ENCODE results near the gene GRID2IP. TPM values are rescaled to one million over a fixed set of nuclear protein-coding genes. Genes with fewer than 3 reads are reported as not detected.
"Not testable (repeated sequence)": the region's sequence is repeated elsewhere in the genome, so short reads cannot be mapped to it uniquely, and the experiment has no call there.

Gene GRID2IP
- total RNA-seq, 1 donor from 2014 or later, result 0.13 TPM

DNA sequence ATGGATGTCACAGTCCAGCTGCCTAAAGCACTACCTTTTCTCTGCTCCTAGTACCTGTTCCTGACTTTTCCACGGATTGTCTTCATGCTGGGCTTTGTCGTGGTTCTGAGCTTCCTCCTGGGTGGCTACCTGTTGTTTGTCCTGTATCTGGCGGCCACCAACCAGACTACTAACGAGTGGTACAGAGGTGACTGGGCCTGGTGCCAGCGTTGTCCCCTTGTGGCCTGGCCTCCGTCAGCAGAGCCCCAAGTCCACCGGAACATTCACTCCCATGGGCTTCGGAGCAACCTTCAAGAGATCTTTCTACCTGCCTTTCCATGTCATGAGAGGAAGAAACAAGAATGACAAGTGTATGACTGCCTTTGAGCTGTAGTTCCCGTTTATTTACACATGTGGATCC is 37.3 kb upstream of the GRID2IP start:
- Histone ChIP-seq H3K36me3 (ENCODE audit: control insufficient read depth, insufficient read depth, low read length) (peaks cover 1% of the 10 kb centered on the region), H3K27me3 (ENCODE audit: control insufficient read depth, insufficient read depth, low read length) (no peaks in the 10 kb centered on the region), H3K4me3 (ENCODE audit: low read depth, low read length) (no peak overlapping the region)
- TF ChIP-seq, protein P1, sequence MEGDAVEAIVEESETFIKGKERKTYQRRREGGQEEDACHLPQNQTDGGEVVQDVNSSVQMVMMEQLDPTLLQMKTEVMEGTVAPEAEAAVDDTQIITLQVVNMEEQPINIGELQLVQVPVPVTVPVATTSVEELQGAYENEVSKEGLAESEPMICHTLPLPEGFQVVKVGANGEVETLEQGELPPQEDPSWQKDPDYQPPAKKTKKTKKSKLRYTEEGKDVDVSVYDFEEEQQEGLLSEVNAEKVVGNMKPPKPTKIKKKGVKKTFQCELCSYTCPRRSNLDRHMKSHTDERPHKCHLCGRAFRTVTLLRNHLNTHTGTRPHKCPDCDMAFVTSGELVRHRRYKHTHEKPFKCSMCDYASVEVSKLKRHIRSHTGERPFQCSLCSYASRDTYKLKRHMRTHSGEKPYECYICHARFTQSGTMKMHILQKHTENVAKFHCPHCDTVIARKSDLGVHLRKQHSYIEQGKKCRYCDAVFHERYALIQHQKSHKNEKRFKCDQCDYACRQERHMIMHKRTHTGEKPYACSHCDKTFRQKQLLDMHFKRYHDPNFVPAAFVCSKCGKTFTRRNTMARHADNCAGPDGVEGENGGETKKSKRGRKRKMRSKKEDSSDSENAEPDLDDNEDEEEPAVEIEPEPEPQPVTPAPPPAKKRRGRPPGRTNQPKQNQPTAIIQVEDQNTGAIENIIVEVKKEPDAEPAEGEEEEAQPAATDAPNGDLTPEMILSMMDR (IDR thresholded peaks at IDR 0.05; ENCODE audit: insufficient read depth, low read length, poor library complexity, severe bottlenecking), result no peak
- no peak for DNase-seq (ENCODE audit: low read depth)

DNA sequence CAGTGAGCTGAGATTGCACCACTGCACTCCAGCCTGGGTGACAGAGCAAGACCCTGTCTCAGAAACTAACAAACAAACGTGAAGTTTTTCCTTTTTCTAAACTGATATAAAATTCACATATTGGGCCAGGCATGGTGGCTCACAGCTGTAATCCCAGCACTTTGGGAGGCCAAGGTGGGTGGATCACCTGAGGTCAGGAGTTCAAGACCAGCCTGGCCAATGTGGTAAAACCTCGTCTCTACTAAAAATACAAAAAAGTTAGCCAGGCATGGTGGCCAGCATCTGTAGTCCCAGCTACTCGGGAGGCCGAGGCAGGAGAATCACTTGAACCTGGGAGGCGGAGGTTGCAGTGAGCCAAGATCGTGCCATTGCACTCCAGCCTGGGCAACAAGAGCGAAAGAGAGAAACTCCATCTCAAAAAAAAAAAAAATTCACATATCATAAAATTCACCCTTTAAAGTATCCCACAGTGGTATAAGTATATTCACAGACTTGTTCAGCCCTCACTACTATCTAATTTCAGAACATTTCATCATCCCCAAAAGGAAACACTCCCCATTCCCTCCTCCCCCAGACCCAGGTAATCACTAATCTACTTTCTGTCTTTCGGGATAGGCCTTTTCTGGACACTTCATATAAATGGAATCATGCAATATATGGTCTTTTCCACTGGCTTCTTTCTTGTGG is 34.6 kb upstream of the GRID2IP start:
- DNase-seq (ENCODE audit: low read depth); H3K27me3 ChIP-seq (ENCODE audit: control insufficient read depth, insufficient read depth, low read length); H3K4me3 ChIP-seq (ENCODE audit: low read depth, low read length); H3K36me3 ChIP-seq (ENCODE audit: control insufficient read depth, insufficient read depth, low read length): not testable (repeated sequence)

DNA sequence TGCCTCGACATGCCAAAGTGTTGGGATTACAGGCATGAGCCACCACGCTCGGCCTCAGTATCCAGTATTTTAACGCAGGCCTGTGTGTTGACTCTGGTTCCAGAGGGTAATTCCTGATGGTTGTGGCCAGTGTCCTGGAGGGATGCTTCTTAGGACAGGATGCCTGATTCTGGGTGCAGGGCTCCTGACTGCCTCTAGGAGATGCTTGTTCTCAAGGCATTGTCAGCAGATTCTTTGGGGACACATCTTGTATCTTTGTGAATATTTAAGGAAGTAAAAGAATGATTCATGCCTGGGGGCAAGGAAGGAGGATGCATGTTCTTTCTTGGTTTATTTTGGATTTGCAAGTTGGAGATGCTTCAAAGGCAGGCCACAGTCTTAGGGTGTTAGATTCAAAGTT is 28.2 kb upstream of the GRID2IP start:
- H3K4me3 ChIP-seq (ENCODE audit: low read depth, low read length), result no peak overlapping the region
- DNase-seq (ENCODE audit: low read depth), result no peak
- peaks cover 2% of the 10 kb centered on the region for H3K36me3 ChIP-seq (ENCODE audit: control insufficient read depth, insufficient read depth, low read length)
- TF ChIP-seq, protein P1 (IDR thresholded peaks at IDR 0.05; ENCODE audit: insufficient read depth, low read length, poor library complexity, severe bottlenecking), result peak; percentile 15
- no peaks in the 10 kb centered on the region for H3K27me3 ChIP-seq (ENCODE audit: control insufficient read depth, insufficient read depth, low read length)

DNA sequence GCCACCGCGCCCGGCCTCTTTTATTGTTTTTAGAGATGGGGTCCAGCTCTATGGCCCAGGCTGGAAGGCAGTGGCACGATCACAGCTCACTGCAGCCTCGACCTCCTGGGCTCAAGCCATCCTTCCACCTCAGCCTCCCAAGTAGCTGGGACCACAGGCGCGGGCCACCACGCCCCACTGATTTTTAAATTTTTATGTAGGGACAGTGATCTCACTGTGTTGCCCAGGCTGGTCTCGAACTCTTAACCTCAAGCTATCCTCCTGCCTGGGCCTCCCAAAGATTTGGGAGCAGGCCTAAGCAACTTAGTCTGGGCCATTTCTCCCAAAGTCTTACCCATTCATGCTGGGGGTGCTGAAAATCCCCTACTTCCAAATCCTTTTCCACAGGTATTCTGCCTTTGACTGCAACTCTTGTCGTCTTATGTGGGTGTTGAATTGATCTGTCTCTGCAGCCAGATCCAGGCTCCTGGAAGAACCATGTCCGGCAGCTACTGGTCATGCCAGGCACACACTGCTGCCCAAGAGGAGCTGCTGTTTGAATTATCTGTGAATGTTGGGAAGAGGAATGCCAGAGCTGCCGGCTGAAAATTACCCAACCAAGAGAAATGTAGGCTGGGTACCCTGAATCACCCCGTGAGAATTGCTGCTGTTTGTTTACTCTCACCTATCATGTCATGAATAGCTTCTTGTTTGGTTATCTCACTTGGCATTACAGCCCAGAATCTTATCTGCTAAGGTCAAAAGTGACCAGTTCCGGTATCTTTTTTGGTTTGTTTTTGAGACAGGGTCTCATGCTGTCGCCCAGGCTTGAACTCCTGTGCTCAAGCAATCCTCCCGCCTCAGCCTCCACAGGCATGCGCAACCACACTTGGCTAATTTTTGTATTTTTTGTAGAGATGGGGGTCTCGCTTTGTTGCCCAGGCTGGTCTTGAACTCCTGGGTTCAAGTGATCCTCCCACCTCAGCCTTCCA is 27.1 kb upstream of the GRID2IP start:
- Histone ChIP-seq H3K36me3 (ENCODE audit: control insufficient read depth, insufficient read depth, low read length) (no peaks in the 10 kb centered on the region), H3K27me3 (ENCODE audit: control insufficient read depth, insufficient read depth, low read length) (no peaks in the 10 kb centered on the region), H3K4me3 (ENCODE audit: low read depth, low read length) (peak overlapping the region; percentile 86)
- TF ChIP-seq, protein P1 (IDR thresholded peaks at IDR 0.05; ENCODE audit: insufficient read depth, low read length, poor library complexity, severe bottlenecking), result no peak
- DNase-seq (ENCODE audit: low read depth), result no peak

DNA sequence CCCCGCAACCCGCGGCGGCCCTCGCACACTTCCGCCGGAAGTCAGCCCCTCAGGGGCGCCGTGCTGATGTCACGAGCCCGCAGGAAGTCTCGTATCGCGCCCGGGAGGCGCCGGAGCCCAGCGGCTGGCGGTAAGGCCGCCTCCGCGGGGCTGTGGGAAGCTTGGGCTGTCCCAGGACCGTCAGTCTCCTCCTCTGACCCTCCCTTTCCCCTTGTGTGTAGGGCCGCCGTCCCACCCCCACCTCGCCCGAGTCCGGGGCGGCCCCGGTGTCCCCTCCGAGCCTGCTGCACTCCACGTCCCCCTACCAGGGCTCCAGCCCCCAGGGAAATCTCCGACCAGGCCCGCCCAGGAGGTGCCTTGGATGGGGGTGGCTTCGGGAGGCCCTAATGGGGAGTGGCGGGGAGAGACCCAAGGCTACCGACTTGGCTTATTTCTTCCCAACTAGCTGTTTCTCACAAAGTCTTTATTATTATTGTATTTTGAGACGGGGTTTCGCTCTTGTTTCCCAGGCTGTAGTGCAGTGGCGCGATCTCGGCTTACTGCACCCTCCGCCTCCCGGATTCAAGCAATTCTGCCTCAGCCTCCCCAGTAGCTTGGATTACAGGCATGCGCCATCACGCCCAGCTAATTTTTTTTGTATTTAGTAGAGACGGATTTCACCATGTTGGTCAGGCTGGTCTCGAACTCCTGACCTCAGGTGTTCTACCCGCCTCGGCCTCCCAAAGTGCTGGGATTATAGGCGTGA is 26.3 kb upstream of the GRID2IP start, which contains the start of gene ZDHHC4:
TSS of gene ZDHHC4 (plus strand) at position 86 of the 745 bp plus-strand sequence. CDS start 3,108 bp downstream, outside the sequence.
- DNase-seq (ENCODE audit: low read depth), result peak; percentile 62
- H3K36me3 ChIP-seq (ENCODE audit: control insufficient read depth, insufficient read depth, low read length), result no peaks in the 10 kb centered on the region

DNA sequence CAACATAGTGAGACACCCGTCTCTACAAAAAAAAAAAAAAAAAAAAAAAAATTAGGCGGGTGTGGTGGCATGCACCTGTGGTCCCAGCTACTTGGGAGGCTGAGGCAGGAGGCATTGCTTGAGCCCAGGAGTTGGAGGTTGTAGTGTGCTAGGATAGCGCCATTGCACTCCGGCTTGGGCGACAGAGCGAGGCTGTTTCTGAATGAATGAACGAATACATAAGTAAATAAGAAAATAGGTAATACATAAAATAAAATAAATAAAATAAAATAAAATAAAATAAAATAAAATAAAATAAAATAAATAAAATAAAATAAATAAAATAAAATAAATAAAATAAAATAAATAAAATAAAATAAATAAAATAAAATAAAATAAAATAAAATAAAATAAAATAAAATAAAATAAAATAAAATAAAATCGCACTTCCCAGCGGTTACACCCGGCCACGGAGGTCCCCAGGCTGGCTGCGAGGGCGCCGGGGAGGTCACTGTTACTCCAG is 25.7 kb upstream of the GRID2IP start:
- not testable (repeated sequence) for H3K36me3 ChIP-seq (ENCODE audit: control insufficient read depth, insufficient read depth, low read length); H3K27me3 ChIP-seq (ENCODE audit: control insufficient read depth, insufficient read depth, low read length); DNase-seq (ENCODE audit: low read depth)
- H3K4me3 ChIP-seq (ENCODE audit: low read depth, low read length), result peak overlapping the region; percentile 86

More for the DNA sequence above, 26.3 kb upstream of the GRID2IP start, which contains the start of gene ZDHHC4:
- Histone ChIP-seq H3K4me3 (ENCODE audit: low read depth, low read length) (peak within 1 kb of the TSS; percentile 86), H3K27me3 (ENCODE audit: control insufficient read depth, insufficient read depth, low read length) (no peaks in the 10 kb centered on the region)
- TF ChIP-seq, protein P1 (IDR thresholded peaks at IDR 0.05; ENCODE audit: insufficient read depth, low read length, poor library complexity, severe bottlenecking), result no peak

Data from kidney epithelial cell (primary cell).